Activated CD4-positive, alpha-beta T cell treated with anti-CD3 and anti-CD28 coated beads, Interleukin-2, amount 10 ng/mL, durations not matched to agents 24 days and 14 days (primary cell): ENCODE data around the gene NCOA3. TPM values are rescaled to one million over a fixed set of nuclear protein-coding genes. Genes with fewer than 3 reads are reported as not detected.

Source experiments
- DNase-seq: peaks from one replicate; pipeline ENCODE4 v3.0.0; 2022
- H3K27ac Mint-ChIP-seq: one replicate; pipeline ENCODE4 v1.8.0; 2022; ENCODE audit warnings: mild to moderate bottlenecking, mixed read lengths
- H3K27me3 Mint-ChIP-seq: one replicate; pipeline ENCODE4 v1.8.0; 2022; ENCODE audit warnings: mixed read lengths
- H3K36me3 Mint-ChIP-seq: one replicate; pipeline ENCODE4 v1.8.0; 2022; ENCODE audit warnings: low read depth, mild to moderate bottlenecking, mixed read lengths
- H3K4me1 Mint-ChIP-seq: one replicate; pipeline ENCODE4 v1.8.0; 2021; ENCODE audit warnings: mixed read lengths
- H3K4me3 Mint-ChIP-seq: one replicate; pipeline ENCODE4 v1.8.0; 2022; ENCODE audit warnings: mild to moderate bottlenecking, moderate library complexity, mixed read lengths
- H3K9me3 Mint-ChIP-seq: one replicate; pipeline ENCODE4 v1.8.0; 2021; ENCODE audit warnings: mixed read lengths
- intact Hi-C: fragments of 100-400 bp; cut with micrococcal nuclease; formaldehyde crosslinking; loops from one replicate; pipeline ENCODE4 v1.15.1; 2023
- total RNA-seq: library from RNA; stranded (reverse); gene quantifications from 2 replicates; pipeline ENCODE4 v1.2.3, GENCODE V29; 2022

Gene NCOA3
- total RNA-seq, 1 donor from 2014 or later, result 140 TPM

GRCh38 chr20:47524015-47524784, 22.5 kb downstream of the NCOA3 start:
- DNase-seq, result no peak
- H3K4me1 Mint-ChIP-seq, result peaks cover 27% of the 10 kb centered on the region
- intact Hi-C loops, result no loop called here
- H3K27ac Mint-ChIP-seq, result peak overlapping the region; percentile 67
- peak overlapping the region; percentile 40 for H3K4me3 Mint-ChIP-seq
- peaks cover 22% of the 10 kb centered on the region for H3K9me3 Mint-ChIP-seq
- H3K27me3 Mint-ChIP-seq, result no peaks in the 10 kb centered on the region
- H3K36me3 Mint-ChIP-seq, result peaks cover 62% of the 10 kb centered on the region

GRCh38 chr20:47527004-47527800, 25.5 kb downstream of the NCOA3 start:
- intact Hi-C loops, result no loop called here
- Mint-ChIP-seq H3K27ac (no peak overlapping the region), H3K4me1 (peaks cover 30% of the 10 kb centered on the region), H3K4me3 (no peak overlapping the region), H3K27me3 (no peaks in the 10 kb centered on the region), H3K36me3 (peaks cover 59% of the 10 kb centered on the region), H3K9me3 (peaks cover 8% of the 10 kb centered on the region)
- DNase-seq, result no peak

- intact Hi-C loops, result no loop called here
- no peaks in the 10 kb centered on the region for H3K27me3 Mint-ChIP-seq
- DNase-seq, result no peak
- H3K4me3 Mint-ChIP-seq, result no peak overlapping the region
- no peak overlapping the region for H3K27ac Mint-ChIP-seq
- peaks cover 48% of the 10 kb centered on the region for H3K36me3 Mint-ChIP-seq
- peaks cover 32% of the 10 kb centered on the region for H3K4me1 Mint-ChIP-seq
- peaks cover 5% of the 10 kb centered on the region for H3K9me3 Mint-ChIP-seq
These were observed 28.2 kb downstream of the NCOA3 start for GRCh38 chr20:47529840-47530239.

GRCh38 chr20:47531458-47531857, 29.8 kb downstream of the NCOA3 start:
- Mint-ChIP-seq H3K27me3 (no peaks in the 10 kb centered on the region), H3K4me1 (peaks cover 38% of the 10 kb centered on the region), H3K36me3 (peaks cover 54% of the 10 kb centered on the region), H3K9me3 (peaks cover 5% of the 10 kb centered on the region), H3K4me3 (no peak overlapping the region), H3K27ac (peak overlapping the region; percentile 10)
- DNase-seq, result no peak
- intact Hi-C loops, result no loop called here

GRCh38 chr20:47532002-47532401, 30.3 kb downstream of the NCOA3 start:
- peak overlapping the region; percentile 10 for H3K27ac Mint-ChIP-seq
- no peak overlapping the region for H3K4me3 Mint-ChIP-seq
- intact Hi-C loops, result no loop called here
- peaks cover 4% of the 10 kb centered on the region for H3K9me3 Mint-ChIP-seq
- peaks cover 37% of the 10 kb centered on the region for H3K4me1 Mint-ChIP-seq
- peaks cover 50% of the 10 kb centered on the region for H3K36me3 Mint-ChIP-seq
- no peak for DNase-seq
- H3K27me3 Mint-ChIP-seq, result no peaks in the 10 kb centered on the region

GRCh38 chr20:47533518-47534062, 31.9 kb downstream of the NCOA3 start:
- Mint-ChIP-seq H3K36me3 (peaks cover 42% of the 10 kb centered on the region), H3K4me3 (no peak overlapping the region), H3K27ac (peak overlapping the region; percentile 53), H3K9me3 (no peaks in the 10 kb centered on the region), H3K27me3 (no peaks in the 10 kb centered on the region), H3K4me1 (peaks cover 29% of the 10 kb centered on the region)
- DNase-seq, result no peak
- intact Hi-C loops, result no loop called here

GRCh38 chr20:47534405-47534804, 32.7 kb downstream of the NCOA3 start:
- Mint-ChIP-seq H3K4me3 (no peak overlapping the region), H3K36me3 (peaks cover 44% of the 10 kb centered on the region), H3K27ac (peak overlapping the region; percentile 31), H3K9me3 (no peaks in the 10 kb centered on the region), H3K27me3 (no peaks in the 10 kb centered on the region), H3K4me1 (peaks cover 34% of the 10 kb centered on the region)
- intact Hi-C loops, result no loop called here
- no peak for DNase-seq

GRCh38 chr20:47535088-47535487, 33.4 kb downstream of the NCOA3 start:
- no peak for DNase-seq
- H3K27ac Mint-ChIP-seq, result no peak overlapping the region
- peaks cover 38% of the 10 kb centered on the region for H3K4me1 Mint-ChIP-seq
- no peak overlapping the region for H3K4me3 Mint-ChIP-seq
- H3K9me3 Mint-ChIP-seq, result no peaks in the 10 kb centered on the region
- H3K27me3 Mint-ChIP-seq, result no peaks in the 10 kb centered on the region
- H3K36me3 Mint-ChIP-seq, result peaks cover 39% of the 10 kb centered on the region
- intact Hi-C loops, result no loop called here

GRCh38 chr20:47535994-47536393, 34.3 kb downstream of the NCOA3 start:
- peaks cover 34% of the 10 kb centered on the region for H3K36me3 Mint-ChIP-seq
- no peak overlapping the region for H3K27ac Mint-ChIP-seq

GRCh38 chr20:47540443-47541354, 39.0 kb downstream of the NCOA3 start:
- Mint-ChIP-seq H3K9me3 (no peaks in the 10 kb centered on the region), H3K4me3 (no peak overlapping the region), H3K4me1 (peaks cover 52% of the 10 kb centered on the region), H3K27me3 (no peaks in the 10 kb centered on the region), H3K27ac (peak overlapping the region; percentile 29), H3K36me3 (peaks cover 26% of the 10 kb centered on the region)
- DNase-seq, result no peak
- intact Hi-C loops, result no loop called here

More at GRCh38 chr20:47535994-47536393, 34.3 kb downstream of the NCOA3 start:
- no peak for DNase-seq
- Mint-ChIP-seq H3K9me3 (no peaks in the 10 kb centered on the region), H3K27me3 (no peaks in the 10 kb centered on the region), H3K4me3 (no peak overlapping the region), H3K4me1 (peaks cover 45% of the 10 kb centered on the region)
- intact Hi-C loops, result no loop called here

- no peak for DNase-seq
- Mint-ChIP-seq H3K36me3 (peaks cover 27% of the 10 kb centered on the region), H3K4me3 (no peak overlapping the region), H3K9me3 (no peaks in the 10 kb centered on the region), H3K4me1 (peaks cover 52% of the 10 kb centered on the region), H3K27me3 (no peaks in the 10 kb centered on the region), H3K27ac (peak overlapping the region; percentile 19)
- intact Hi-C loops, result no loop called here
These were observed 39.8 kb downstream of the NCOA3 start for GRCh38 chr20:47541355-47541922.

GRCh38 chr20:47543006-47543431, 41.3 kb downstream of the NCOA3 start:
- Mint-ChIP-seq H3K27me3 (no peaks in the 10 kb centered on the region), H3K4me3 (no peak overlapping the region), H3K27ac (peak overlapping the region; percentile 52), H3K4me1 (peaks cover 54% of the 10 kb centered on the region), H3K36me3 (peaks cover 30% of the 10 kb centered on the region), H3K9me3 (no peaks in the 10 kb centered on the region)
- DNase-seq, result no peak
- intact Hi-C loops, result no loop called here

GRCh38 chr20:47544240-47544639, 42.6 kb downstream of the NCOA3 start:
- H3K27me3 Mint-ChIP-seq, result no peaks in the 10 kb centered on the region
- peaks cover 25% of the 10 kb centered on the region for H3K36me3 Mint-ChIP-seq
- no peak overlapping the region for H3K4me3 Mint-ChIP-seq
- intact Hi-C loops, result no loop called here
- H3K9me3 Mint-ChIP-seq, result no peaks in the 10 kb centered on the region
- H3K4me1 Mint-ChIP-seq, result peaks cover 49% of the 10 kb centered on the region
- H3K27ac Mint-ChIP-seq, result peak overlapping the region; percentile 49
- DNase-seq, result no peak
